HG02610 (cell line): ENCODE data around the gene NLGN1.
"Not testable (repeated sequence)": the region's sequence is repeated elsewhere in the genome, so short reads cannot be mapped to it uniquely, and the experiment has no call there.

ENCODE experiments used
- ATAC-seq: cut with Tn5 transposase; IDR thresholded peaks from one replicate; pipeline ENCODE4 v1.9.1; 2021; ENCODE audit warnings: mild to moderate bottlenecking, moderate library complexity; ENCODE audit not compliant: unreplicated experiment

NLGN1 gene

DNA sequence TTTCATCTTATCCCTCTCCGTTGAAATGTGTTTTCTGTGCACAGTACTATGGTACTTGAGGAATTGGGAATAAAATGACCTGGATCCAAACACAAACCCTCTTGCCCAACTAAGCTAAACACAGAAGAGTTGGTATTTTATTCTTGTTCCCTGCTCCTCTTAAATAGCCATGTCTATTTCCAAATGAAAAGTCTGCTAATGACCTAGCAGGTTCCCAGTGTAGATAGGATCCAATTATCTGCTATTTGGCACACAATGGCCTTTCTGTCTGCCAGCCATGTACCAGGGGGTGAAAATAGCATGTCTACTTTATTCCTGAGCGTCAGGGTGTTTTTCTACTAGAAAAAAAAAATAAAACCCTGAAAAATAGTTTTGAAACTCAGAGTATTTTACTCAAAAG lies 804.6 kb downstream of the NLGN1 start:
- no peak for ATAC-seq

DNA sequence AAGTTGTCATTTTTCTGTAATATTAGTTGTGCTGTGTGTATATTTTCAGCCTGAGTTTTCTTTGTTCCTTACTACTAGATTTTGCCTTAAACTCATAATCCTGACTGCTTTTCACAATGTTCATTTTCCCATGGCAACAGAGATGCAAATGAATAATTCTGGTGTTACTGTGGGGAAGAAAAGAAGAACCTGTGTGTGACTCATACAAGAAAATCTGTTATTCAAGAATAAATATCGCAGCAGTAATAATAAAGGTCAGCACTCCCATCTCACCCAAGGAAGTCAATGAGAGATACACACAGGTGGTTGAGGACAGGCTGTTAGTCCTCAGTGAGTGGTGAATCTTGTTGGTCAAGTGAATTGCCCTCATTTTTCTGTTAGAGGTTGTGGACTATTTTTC lies 805.0 kb downstream of the NLGN1 start:
- ATAC-seq = no peak

DNA sequence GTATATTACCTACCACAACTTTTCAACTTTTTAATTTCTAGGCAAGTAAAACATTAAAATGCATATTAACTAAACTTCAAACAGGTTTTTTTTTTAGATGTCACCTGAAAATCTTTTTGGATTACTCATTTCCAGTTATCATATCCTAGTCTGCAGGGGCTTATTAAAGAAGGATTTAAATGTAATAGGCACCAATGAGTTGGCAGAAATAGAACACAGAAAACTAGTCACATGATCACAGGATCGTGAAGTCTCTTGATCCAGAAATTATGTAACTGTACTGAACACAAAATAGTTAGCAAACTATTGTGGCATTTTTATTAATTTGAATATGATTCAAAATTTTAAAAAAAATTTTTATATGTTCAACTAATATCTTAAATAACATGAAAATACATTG lies 807.2 kb downstream of the NLGN1 start:
- ATAC-seq = no peak

- no peak for ATAC-seq
These were observed 809.2 kb downstream of the NLGN1 start for GRCh38 chr3:174206607-174207192.

GRCh38 chr3:174208161-174208560 lies 810.6 kb downstream of the NLGN1 start:
- no peak for ATAC-seq

DNA sequence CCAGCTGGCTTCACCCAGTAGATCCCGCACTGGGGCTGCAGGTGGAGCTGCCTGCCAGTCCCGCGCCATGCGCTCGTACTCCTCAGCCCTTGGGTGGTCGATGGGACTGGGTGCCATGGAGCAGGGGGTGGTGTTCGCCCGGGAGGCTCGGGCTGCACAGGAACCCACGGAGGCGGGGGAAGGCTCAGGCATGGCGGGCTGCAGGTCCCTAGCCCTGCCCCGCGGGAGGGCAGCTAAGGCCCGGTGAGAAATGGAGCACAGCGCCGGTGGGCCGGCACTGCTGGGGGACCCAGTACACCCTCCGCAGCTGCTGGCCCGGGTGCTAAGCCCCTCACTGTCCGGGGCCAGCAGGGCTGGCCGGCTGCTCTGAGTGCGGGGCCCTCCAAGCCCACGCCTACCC lies 814.4 kb downstream of the NLGN1 start:
- ATAC-seq = not testable (repeated sequence)

DNA sequence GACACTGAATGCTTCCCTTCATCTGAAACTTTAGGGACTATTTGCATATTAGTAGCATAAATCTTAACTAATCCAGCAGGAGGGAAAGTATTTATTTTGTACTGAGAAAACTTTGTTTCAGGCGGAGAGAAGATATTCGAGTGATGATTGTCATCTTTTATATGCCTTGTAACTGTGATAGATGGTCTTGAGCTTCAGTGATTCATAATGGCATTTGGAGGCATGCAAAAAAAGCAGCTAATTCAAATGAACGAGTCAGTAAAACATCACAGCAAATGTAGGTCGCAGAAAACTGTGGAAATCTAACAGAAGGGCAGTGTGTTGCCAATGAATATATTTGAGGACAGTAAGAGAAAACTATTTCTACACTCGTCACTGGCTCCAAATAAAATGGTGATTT lies 817.9 kb downstream of the NLGN1 start:
- ATAC-seq = no peak

DNA sequence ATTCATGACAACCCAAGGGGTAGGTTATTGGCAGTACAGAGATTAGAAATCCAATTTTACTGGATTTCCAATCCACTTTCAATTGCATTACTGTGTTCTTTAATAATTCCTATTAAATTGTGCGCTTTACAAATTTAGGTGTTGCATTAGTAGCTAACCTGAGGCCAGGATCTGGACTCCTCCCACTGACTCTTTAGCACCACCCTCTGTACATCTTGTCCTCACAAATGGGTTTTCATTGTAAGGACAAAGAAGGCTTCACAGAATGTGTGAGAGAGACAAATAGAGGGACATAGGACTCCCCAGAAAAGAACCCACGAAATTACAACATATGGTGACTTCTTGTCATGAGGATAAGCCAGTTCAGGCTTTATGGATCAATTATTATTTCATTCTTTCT lies 818.5 kb downstream of the NLGN1 start:
- ATAC-seq = no peak

- no peak for ATAC-seq
These were observed 819.6 kb downstream of the NLGN1 start for GRCh38 chr3:174216946-174217718.

DNA sequence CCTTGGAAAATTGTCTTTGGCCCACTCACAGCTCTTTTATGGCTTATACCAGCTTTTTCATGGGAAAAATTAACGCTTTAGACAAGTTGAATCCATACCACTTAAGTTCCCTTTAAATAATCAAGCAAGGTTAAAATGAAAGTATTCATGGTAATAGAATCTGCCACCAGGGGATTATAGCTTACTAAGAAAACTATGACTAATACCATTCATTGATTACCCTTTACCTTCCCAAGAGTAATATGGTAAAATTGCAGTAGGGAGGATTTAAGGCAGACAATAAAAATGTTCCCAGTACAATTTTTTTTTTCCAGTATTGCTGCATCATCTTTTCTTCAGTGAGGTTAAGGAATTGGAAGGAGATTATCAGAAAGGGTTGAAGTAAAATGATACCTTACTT lies 820.5 kb downstream of the NLGN1 start:
- ATAC-seq = no peak

DNA sequence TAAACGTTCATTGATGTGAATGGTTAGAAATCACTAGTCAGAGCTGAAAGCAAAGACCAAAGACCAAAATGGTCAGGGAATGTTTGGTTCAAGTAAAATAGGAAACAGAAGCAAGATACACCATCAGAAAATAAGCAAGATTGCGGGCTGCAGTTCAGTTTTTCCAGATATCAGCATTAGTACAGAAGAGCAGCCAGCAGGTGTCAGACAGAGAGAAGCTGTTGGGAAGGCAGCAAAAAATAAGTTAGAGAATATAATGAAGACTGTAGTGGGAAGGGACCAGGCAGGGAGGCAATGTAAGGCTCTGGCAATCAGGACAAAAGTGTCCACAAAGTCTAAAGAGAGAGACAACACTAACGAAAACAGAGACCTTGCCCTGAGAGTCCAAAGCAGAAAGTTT lies 822.2 kb downstream of the NLGN1 start:
- ATAC-seq = no peak

GRCh38 chr3:174220775-174221554 lies 823.4 kb downstream of the NLGN1 start:
- ATAC-seq = no peak

DNA sequence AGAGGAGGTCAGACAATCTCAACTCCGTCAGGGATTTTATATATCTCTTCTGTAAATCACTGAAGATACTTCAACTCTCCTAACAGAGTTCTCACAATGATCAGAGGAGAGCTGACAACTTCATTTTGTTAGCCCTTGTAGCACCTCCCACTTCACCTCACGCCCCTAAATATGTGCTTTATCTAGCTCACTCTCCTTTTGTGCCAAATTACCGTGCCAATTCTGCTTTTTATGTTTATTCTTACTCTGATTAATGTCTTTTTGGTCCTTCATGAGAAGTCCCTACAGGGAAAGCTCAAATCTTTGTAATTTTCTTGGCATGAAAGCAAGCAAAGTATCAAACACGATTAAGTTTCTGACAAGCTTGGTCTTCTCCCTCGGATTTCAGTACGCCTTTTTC lies 825.5 kb downstream of the NLGN1 start:
- no peak for ATAC-seq

GRCh38 chr3:174223626-174224025 lies 826.1 kb downstream of the NLGN1 start:
- no peak for ATAC-seq

GRCh38 chr3:174229916-174230315 lies 832.4 kb downstream of the NLGN1 start:
- ATAC-seq = no peak

- not testable (repeated sequence) for ATAC-seq
These were observed 834.6 kb downstream of the NLGN1 start for GRCh38 chr3:174232028-174232657.

GRCh38 chr3:174232658-174233429 lies 835.3 kb downstream of the NLGN1 start:
- ATAC-seq = no peak

DNA sequence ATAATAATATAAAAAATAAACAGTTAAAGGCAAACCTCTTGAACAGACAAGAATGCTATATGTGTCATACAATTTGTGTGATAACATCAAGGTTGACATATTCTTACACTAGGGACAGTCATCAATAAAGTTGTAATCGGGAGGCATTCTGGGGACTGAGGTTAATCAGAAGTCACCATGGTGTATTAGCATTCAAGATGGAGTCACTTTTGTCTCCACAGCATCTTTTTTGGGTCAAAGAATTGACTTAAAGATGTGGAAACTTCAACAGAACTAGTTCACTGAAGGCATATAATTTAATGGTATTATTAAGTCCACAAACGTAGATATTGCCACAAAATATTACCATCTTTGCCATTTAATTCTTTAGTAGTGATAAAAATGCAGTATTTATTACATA lies 836.0 kb downstream of the NLGN1 start:
- no peak for ATAC-seq

DNA sequence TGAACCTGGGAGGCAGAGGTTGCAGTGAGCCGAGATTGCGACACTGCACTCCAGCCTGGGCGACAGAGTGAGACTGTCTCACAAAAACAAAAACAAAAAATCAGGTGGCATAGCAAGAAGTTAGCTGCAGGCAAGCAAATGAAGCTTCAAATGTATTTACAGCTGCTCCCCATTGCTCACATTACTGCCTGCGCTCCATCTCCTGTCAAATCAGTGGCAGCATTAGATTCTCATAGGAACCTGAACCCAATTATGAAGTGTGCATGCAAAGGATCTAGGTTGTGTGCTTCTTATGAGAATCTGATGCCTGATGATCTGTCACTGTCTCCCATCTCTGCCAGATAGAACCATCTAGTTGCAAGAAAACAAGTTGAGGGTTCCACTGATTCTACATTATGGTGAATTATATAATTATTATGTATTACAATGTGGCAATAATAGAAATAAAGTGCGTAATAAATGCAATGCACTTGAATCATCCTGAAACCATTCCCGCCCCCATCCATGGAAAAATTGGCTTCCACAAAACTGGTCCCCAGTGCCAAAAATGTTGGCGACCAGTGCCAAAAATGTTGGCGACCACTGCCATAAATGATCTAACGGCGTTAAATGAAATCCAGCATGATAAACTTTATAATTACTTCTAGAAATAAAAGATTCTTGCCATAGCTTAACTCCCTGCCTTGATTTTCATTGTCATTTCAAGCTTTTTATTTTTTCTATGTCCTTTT lies 844.9 kb downstream of the NLGN1 start:
- ATAC-seq = no peak

DNA sequence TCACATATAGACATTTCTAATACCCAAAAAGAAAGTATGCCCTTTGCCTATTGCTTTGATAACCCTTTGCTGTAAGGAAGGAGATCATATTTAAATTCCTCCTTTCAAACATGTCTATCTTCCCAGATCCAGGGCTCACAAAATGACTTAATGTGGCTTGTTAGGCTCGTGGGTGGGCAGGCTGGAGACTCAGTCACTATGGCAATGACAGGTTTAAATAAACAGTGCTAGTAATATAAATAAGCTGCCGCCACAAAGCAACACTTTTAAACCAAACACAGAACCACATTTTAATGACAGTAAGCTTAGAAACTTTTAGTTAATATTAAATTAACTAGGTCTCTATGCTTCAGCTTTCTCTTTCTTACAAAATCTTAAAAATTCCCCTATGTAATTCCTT lies 845.6 kb downstream of the NLGN1 start:
- ATAC-seq = no peak
